ENCODE measurements around the gene ZNF682.

DNA sequence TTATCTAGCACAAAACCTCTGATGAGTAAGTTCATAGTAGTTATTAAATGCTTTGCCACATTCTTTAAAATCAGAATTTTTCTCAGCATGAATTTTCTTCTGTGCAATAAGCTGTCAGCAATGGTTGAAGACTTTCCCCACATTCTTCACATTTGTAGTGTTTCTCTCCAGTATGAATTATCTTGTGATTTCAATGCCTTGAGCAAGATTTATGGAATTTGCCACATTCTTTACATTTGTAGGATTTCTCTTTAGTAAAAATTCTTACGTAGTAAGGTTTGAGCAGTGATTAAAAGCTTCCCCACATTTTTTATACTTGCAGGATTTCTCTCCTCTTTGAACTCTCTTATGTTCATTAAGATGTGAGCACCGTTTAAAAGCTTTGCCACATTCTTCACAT lies 33.6 kb downstream of the ZNF682 start:
- TF ChIP-seq ZNF629 (CRISPR knock-in tag; conservative IDR thresholded peaks at IDR 0.05) (no peak), ZZZ3 (CRISPR knock-in tag; IDR thresholded peaks at IDR 0.05; ENCODE audit: borderline replicate concordance) (no peak), DPF2 (CRISPR knock-in tag; IDR thresholded peaks at IDR 0.05; ENCODE audit: borderline replicate concordance, low read depth) (no peak), TARDBP (CRISPR knock-in tag; IDR thresholded peaks at IDR 0.05) (no peak), SP140L (CRISPR knock-in tag; IDR thresholded peaks at IDR 0.05; ENCODE audit: borderline replicate concordance) (no peak), SKI (IDR thresholded peaks at IDR 0.05; ENCODE audit: partially characterized antibody) (no peak)

Data from HepG2 (cell line).